Kidney (tissue), 14 donors: ENCODE data around the gene TBC1D32. TPM values are rescaled to one million over a fixed set of nuclear protein-coding genes. Genes with fewer than 3 reads are reported as not detected.

ENCODE experiments used
- DNase-seq, 5 donors: peaks; one replicate each; pipeline ENCODE4 v3.0.0-alpha.2; 2013 to 2020
- FAIRE-seq: peaks from 2 replicates; lab custom pipeline; 2012; peaks lifted over from hg19 to GRCh38; lab: Jason Lieb, UNC
- H3K27ac ChIP-seq, 2 donors: one replicate each; pipeline ENCODE4 v1.7.0; 2013; ENCODE audit warnings: low read depth in 2 of 2, low read length in 2 of 2, inconsistent platforms in 1 of 2
- H3K27me3 ChIP-seq: one replicate; pipeline ENCODE4 v1.7.1; 2013; ENCODE audit warnings: low read length, inconsistent platforms; ENCODE audit not compliant: control insufficient read depth, insufficient read depth
- H3K36me3 ChIP-seq, 3 donors: one replicate each; pipeline versions ENCODE4 v1.7.0 to v1.7.1; 2013; ENCODE audit warnings: low read length in 3 of 3, control low read depth in 1 of 3, inconsistent platforms in 1 of 3; ENCODE audit not compliant: insufficient read depth in 3 of 3, control insufficient read depth in 2 of 3
- H3K4me1 ChIP-seq, 3 donors: one replicate each; pipeline versions ENCODE4 v1.7.0 to v1.7.1; 2013; ENCODE audit warnings: low read length in 3 of 3, inconsistent platforms in 1 of 3, low read depth in 1 of 3; ENCODE audit not compliant: control insufficient read depth in 2 of 3, insufficient read depth in 2 of 3
- H3K4me3 ChIP-seq, 3 donors: one replicate each; pipeline versions ENCODE4 v1.7.0 to v1.8.1; 2013; ENCODE audit warnings: low read length in 3 of 3, control low read depth in 1 of 3, inconsistent platforms in 1 of 3
- H3K9ac ChIP-seq, 3 donors: one replicate each; pipeline versions ENCODE4 v1.7.0 to v1.7.1; 2013; ENCODE audit warnings: low read length in 3 of 3, control low read depth in 1 of 3, inconsistent platforms in 1 of 3
- H3K9me3 ChIP-seq, 3 donors: one replicate each; pipeline versions ENCODE4 v1.7.0 to v1.7.1; 2013; ENCODE audit warnings: low read length in 3 of 3, control low read depth in 1 of 3, inconsistent platforms in 1 of 3; ENCODE audit not compliant: control insufficient read depth in 2 of 3, insufficient read depth in 1 of 3
- CTCF ChIP-seq: IDR thresholded peaks from 3 replicates; pipeline ENCODE4 v1.5.1; 2012; ENCODE audit warnings: mild to moderate bottlenecking, moderate library complexity, borderline replicate concordance; ENCODE audit not compliant: insufficient read depth; ENCODE audit errors: extremely low read depth
- intact Hi-C: fragments of 100-400 bp; cut with DNase I; formaldehyde crosslinking; loops from one replicate; pipeline ENCODE4 v1.11.1; 2022
- polyA plus RNA-seq: library from polyadenylated mRNA; stranded (reverse); fragments of 350-450 nt; fragmentation: Illumina TruSeq; extraction: RNeasy Lipid Tissue Mini Kit (QIAGEN cat#74804); gene quantifications from one replicate; pipeline ENCODE4 v1.2.3, GENCODE V29; 2014; ENCODE audit warnings: low read depth, low replicate concordance; ENCODE audit not compliant: insufficient read depth
- total RNA-seq: library from RNA; stranded (reverse); fragmentation: NEBNext Ultra II Directional; extraction: Animal tissue kit (Norgen Biotek cat#: 25700); gene quantifications from one replicate; pipeline ENCODE4 v1.2.1, GENCODE V29; 2021
- donor health status: control.
- donor health status: control.
- donor health status: control.
- donor health status: control.
- donor health status: control.
- donor health status: DM: yes; HTN: yes; CAD: no.
- donor health status: Normal renal cell carcinoma (clear cell type).

TBC1D32 gene
- total and polyA plus RNA-seq, 2 donors from 2014 or later, result 1.9 to 12.4 TPM

- DNase-seq (no peak), FAIRE-seq (no peak)
- no peaks in the 10 kb centered on the region for H3K36me3 ChIP-seq
- no peak overlapping the region for H3K4me3 ChIP-seq
- peaks cover 0 to 7% (median 0%) of the 10 kb centered on the region in 3 donors for H3K9me3 ChIP-seq
- H3K27ac ChIP-seq, result no peak overlapping the region
- TF ChIP-seq CTCF, result no peak
- H3K9ac ChIP-seq, result no peak overlapping the region
- H3K4me1 ChIP-seq, result no peaks in the 10 kb centered on the region
- H3K27me3 ChIP-seq, result no peaks in the 10 kb centered on the region
- intact Hi-C loops, result no loop called here
Observed at GRCh38 chr6:121260651-121261102, 73.6 kb downstream of the TBC1D32 start.

- intact Hi-C loops, result no loop called here
- Histone ChIP-seq H3K9ac (no peak overlapping the region), H3K9me3 (peaks cover 1 to 19% (median 2%) of the 10 kb centered on the region in 3 donors), H3K4me3 (no peak overlapping the region), H3K27ac (no peak overlapping the region), H3K4me1 (no peaks in the 10 kb centered on the region), H3K27me3 (no peaks in the 10 kb centered on the region), H3K36me3 (peaks cover 0 to 2% (median 0%) of the 10 kb centered on the region in 3 donors)
- DNase-seq (no peak), FAIRE-seq (no peak)
- no peak for TF ChIP-seq CTCF
Observed at GRCh38 chr6:121247386-121247785, 86.9 kb downstream of the TBC1D32 start.

- FAIRE-seq (no peak), DNase-seq (no peak)
- TF ChIP-seq CTCF, result no peak
- Histone ChIP-seq H3K27me3 (no peaks in the 10 kb centered on the region), H3K9me3 (peaks cover under 1 to 3% (median 2%) of the 10 kb centered on the region in 3 donors), H3K9ac (no peak overlapping the region), H3K4me3 (no peak overlapping the region), H3K36me3 (no peaks in the 10 kb centered on the region), H3K4me1 (no peaks in the 10 kb centered on the region), H3K27ac (no peak overlapping the region)
- intact Hi-C loops, result no loop called here
Observed at GRCh38 chr6:121242386-121242785, 91.9 kb downstream of the TBC1D32 start.

- no peaks in the 10 kb centered on the region for H3K9me3 ChIP-seq
- DNase-seq (no peak), FAIRE-seq (no peak)
- H3K4me3 ChIP-seq, result no peak overlapping the region
- no peak for TF ChIP-seq CTCF
- no peak overlapping the region for H3K27ac ChIP-seq
- H3K9ac ChIP-seq, result no peak overlapping the region
- H3K27me3 ChIP-seq, result no peaks in the 10 kb centered on the region
- no peaks in the 10 kb centered on the region for H3K4me1 ChIP-seq
- intact Hi-C loops, result no loop called here
- no peaks in the 10 kb centered on the region for H3K36me3 ChIP-seq
Observed at GRCh38 chr6:121237859-121238258, 96.4 kb downstream of the TBC1D32 start.
